Activated CD4-positive, alpha-beta T cell treated with anti-CD3 and anti-CD28 coated beads for 36 hours (primary cell): ENCODE results near the gene SIAH2. TPM values are rescaled to one million over a fixed set of nuclear protein-coding genes. Genes with fewer than 3 reads are reported as not detected.

ENCODE experiments used
- ATAC-seq: fragments of 200-7000 bp; cut with Tn5 transposase; one replicate; pipeline ENCODE4 v1.10.0; 2021; ENCODE audit warnings: mild to moderate bottlenecking, moderate library complexity
- CTCF ChIA-PET: fragments of 350-600 bp; sonication (Branson Sonifier 250); formaldehyde crosslinking; loops from one replicate; lab custom pipeline; 2021; ENCODE audit warnings: antibody characterized with exemption; lab: Charles Lee
- POLR2A ChIA-PET: fragments of 350-600 bp; sonication (Branson Sonifier 250); formaldehyde crosslinking; loops from one replicate; lab custom pipeline; 2021; ENCODE audit warnings: antibody characterized with exemption, inconsistent platforms; lab: Charles Lee
- DNase-seq: peaks from one replicate; pipeline ENCODE4 v3.0.0-alpha.2; 2020
- H3K27ac Mint-ChIP-seq: one replicate; pipeline ENCODE4 v1.8.0; 2021; ENCODE audit warnings: mixed read lengths
- H3K27me3 Mint-ChIP-seq: one replicate; pipeline ENCODE4 v1.8.0; 2021; ENCODE audit warnings: mixed read lengths
- H3K36me3 Mint-ChIP-seq: one replicate; pipeline ENCODE4 v1.8.0; 2021; ENCODE audit warnings: low read depth, mixed read lengths
- H3K4me1 Mint-ChIP-seq: one replicate; pipeline ENCODE4 v1.8.0; 2021; ENCODE audit warnings: mixed read lengths
- H3K4me3 Mint-ChIP-seq: one replicate; pipeline ENCODE4 v1.8.0; 2021; ENCODE audit warnings: mild to moderate bottlenecking, moderate library complexity, mixed read lengths
- H3K9me3 Mint-ChIP-seq: one replicate; pipeline ENCODE4 v1.8.0; 2021; ENCODE audit warnings: low read depth, mixed read lengths
- intact Hi-C, 2 experiments: fragments of 100-400 bp; cut with DNase I in 1 of 2; cut with micrococcal nuclease in 1 of 2; formaldehyde crosslinking; loops; one replicate each; pipeline versions ENCODE4 v1.14.2 to v1.15.1; 2022 to 2024; cut with DNase I, micrococcal nuclease
- total RNA-seq, 2 experiments: library from RNA; stranded (reverse); gene quantifications; one replicate each; pipeline ENCODE4 v1.2.3, GENCODE V29; 2021

Gene SIAH2
- total RNA-seq, 2 experiments from 2014 or later = 85.7 to 154 TPM

DNA sequence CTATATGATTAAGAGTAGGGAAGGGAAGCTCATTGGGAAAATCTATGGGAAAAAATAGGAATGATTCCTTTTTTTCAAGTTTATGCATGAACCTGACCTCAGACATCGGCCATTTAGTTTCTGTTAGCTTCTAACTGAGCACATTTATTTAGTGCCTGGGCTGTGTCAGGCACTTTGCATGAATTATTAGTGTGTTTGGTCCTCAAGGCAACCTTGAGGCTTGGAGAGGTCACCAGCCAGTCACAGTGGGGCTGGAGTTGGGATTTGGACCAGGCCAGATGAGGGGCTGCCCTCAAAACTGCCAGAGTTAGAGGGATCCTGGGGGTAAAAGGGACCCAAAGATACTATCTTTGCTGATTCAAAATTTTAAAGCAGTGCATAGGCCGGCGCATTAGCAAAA, 8.1 kb downstream of the SIAH2 start:
- CTCF ChIA-PET = interaction anchor here (0.8 to 2.2 kb wide), 3 partner anchors 9 to 33 kb away, joined by 3 to 8 read pairs (median 5); no protein-coding TSS in a partner anchor
- no peaks in the 10 kb centered on the region for H3K9me3 Mint-ChIP-seq
- POLR2A ChIA-PET = no interaction called here
- peak overlapping the region; percentile 75 for H3K27ac Mint-ChIP-seq
- intact Hi-C loops = no loop called here
- DNase-seq = no peak
- ATAC-seq = no peak
- no peak overlapping the region for H3K4me3 Mint-ChIP-seq
- H3K4me1 Mint-ChIP-seq = peaks cover 88% of the 10 kb centered on the region
- H3K27me3 Mint-ChIP-seq = no peaks in the 10 kb centered on the region
- peaks cover 88% of the 10 kb centered on the region for H3K36me3 Mint-ChIP-seq

DNA sequence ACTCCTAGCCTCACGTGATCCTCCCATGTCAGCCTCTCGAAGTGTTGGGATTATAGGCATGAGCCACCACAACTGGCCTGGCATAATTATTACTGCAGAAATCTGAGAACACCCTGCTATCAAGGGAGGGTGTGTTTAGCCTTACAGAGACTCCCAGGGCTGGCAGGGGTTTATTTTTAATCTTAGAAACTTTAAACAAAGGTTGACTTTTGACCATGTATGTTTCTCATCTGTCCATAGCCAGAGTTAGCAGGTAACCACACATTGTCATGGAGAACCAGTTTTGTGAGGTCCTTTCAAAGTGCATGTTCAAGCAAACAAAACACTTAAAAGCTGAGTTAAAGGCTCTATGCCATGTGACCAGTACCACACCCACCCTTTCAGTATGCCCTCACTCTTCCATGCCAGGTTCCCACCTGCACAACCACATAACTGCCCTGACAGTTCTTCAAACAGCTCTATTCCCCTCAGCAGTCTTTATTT, 11.1 kb downstream of the SIAH2 start:
- ATAC-seq (peak; percentile 6), DNase-seq (no peak)
- Mint-ChIP-seq H3K9me3 (no peaks in the 10 kb centered on the region), H3K27ac (peak overlapping the region; percentile 76), H3K36me3 (peaks cover 80% of the 10 kb centered on the region), H3K4me1 (peaks cover 85% of the 10 kb centered on the region), H3K4me3 (no peak overlapping the region), H3K27me3 (no peaks in the 10 kb centered on the region)
- CTCF ChIA-PET = interaction anchor here (1.0 to 1.2 kb wide), 2 partner anchors 30 to 33 kb away, joined by 3 to 5 read pairs; no protein-coding TSS in a partner anchor
- intact Hi-C loops = loop anchor here (1.0 kb wide), 2 partner anchors 8 to 14 kb away; no protein-coding TSS in a partner anchor
- POLR2A ChIA-PET = interaction anchor here (0.6 to 0.7 kb wide), 2 partner anchors 8 to 89 kb away, joined by 4 to 9 read pairs; no protein-coding TSS in a partner anchor

DNA sequence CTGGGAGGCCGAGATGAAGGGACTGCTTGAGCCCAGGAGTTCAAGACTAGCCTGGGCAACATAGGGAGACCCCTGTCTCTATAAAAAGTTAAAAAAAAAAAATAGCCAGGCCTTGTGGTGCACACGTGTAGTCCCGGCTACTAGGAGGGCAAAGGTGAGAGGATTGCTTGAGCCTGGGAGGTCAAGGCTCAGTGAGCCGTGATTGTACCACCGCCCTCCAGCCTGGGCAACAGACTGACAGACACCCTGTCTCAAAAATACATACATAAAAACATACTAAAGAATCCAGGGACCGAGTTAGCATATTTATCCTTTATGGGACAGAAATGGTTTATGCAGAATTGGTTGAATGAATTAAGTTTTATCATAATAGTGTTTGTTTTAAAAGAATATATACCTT, 13.7 kb downstream of the SIAH2 start:
- Mint-ChIP-seq H3K9me3 (no peaks in the 10 kb centered on the region), H3K27me3 (no peaks in the 10 kb centered on the region), H3K4me3 (no peak overlapping the region), H3K36me3 (peaks cover 82% of the 10 kb centered on the region), H3K4me1 (peaks cover 91% of the 10 kb centered on the region), H3K27ac (no peak overlapping the region)
- intact Hi-C loops = no loop called here
- ChIA-PET CTCF (interaction anchor here (1.5 kb wide), 1 partner anchor 10 kb away, joined by 4 read pairs; no protein-coding TSS in a partner anchor), POLR2A (no interaction called here)
- DNase-seq (no peak), ATAC-seq (no peak)

DNA sequence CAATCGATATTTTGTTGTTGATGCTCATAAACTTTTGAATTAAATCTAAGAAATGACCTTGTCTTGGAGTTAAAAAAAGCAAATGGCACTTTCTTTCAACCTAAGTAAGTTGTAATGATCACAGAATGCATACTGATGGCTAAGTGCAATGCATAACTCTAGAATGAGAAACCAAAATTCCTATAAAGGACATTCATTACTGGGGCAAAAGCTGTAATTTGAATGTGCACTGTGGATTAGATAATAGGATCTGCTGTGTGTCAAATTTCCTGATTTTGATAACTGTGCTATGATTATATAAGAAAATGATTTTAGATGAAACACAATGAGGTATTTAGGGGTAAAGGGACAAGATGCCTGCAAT, 14.3 kb downstream of the SIAH2 start:
- POLR2A ChIA-PET = no interaction called here
- ATAC-seq (no peak), DNase-seq (no peak)
- intact Hi-C loops = no loop called here
- H3K9me3 Mint-ChIP-seq = no peaks in the 10 kb centered on the region
- H3K4me1 Mint-ChIP-seq = peaks cover 91% of the 10 kb centered on the region
- no peaks in the 10 kb centered on the region for H3K27me3 Mint-ChIP-seq
- H3K27ac Mint-ChIP-seq = peak overlapping the region; percentile 52
- H3K4me3 Mint-ChIP-seq = no peak overlapping the region
- CTCF ChIA-PET = no interaction called here
- H3K36me3 Mint-ChIP-seq = peaks cover 83% of the 10 kb centered on the region

DNA sequence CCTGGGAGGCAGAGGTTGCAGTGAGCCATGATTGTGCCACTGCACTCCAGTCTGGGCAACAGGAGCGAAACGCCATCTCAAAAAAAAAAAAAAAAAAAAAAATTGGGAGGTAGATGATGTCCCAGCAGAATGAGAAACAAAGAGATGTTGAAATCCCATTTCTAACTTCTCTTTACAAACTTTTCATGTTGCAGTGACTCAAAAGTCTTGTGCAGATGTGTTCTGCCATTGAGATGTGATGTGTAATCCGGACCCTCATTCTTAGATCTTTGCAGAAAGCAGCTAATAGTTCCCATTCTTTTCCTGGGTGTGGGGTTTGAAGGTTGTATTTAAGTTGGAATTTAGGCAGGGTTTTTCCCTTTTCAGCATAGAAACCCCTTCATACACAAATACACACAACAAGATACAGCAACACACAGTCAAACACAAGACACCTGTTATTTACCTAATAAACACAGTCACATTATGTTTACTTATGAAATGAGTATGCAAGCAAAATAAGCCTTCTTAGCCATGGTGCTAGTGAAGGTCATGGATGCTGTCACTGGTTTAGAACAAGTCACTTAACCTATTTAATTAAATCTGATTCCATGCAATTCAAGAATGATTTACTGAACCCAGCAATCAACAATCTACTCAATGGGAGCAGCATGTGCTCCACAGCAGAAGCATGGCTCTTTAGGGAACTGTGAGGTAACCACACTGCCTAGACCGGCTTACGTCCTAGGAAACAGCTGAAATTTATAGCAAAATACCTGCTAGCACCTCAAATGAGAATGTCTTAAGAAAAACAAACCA, 14.9 kb downstream of the SIAH2 start:
- Mint-ChIP-seq H3K36me3 (peaks cover 86% of the 10 kb centered on the region), H3K4me3 (no peak overlapping the region), H3K27me3 (no peaks in the 10 kb centered on the region), H3K4me1 (peaks cover 93% of the 10 kb centered on the region), H3K27ac (peak overlapping the region; percentile 72), H3K9me3 (no peaks in the 10 kb centered on the region)
- DNase-seq = no peak
- CTCF ChIA-PET = no interaction called here
- intact Hi-C loops = no loop called here
- POLR2A ChIA-PET = no interaction called here
- ATAC-seq = no peak

DNA sequence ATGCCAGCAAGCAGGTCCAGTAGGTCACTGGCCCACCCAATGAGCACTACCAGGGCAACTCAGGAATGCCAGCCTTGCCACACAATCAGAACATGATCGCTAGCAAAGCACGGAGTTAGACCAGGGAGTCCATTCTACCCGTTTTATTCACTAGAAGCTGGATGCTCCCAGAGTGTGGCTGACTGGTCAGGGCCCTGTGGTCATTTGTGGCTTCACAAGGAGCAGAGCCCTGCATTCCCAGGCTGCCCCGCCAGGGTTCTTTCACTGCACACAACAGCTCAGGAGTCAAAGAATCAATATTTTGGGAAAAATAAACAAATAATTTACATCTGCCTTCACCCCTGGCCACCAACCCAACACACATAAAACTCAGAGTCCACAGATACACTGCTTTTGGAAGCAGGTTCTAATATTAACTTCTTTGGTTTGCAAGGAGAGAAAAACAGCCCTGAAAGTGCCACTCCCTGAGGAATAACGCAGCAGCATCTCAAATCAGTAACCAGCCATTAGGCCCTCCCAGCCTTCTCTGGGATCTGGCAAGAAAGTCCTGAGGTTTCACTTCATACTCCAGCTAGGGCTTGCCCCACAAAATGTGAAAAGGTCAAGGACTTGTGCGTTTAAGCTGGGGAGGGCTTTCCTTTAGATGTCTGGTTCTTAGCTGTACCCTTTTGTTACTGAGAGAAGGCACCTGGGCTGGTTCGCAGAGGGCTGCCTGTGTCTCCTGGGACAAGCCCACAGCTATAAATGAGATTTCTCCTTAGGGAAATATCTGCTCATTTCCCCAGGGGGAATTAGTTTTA, 16.0 kb downstream of the SIAH2 start:
- H3K9me3 Mint-ChIP-seq = no peaks in the 10 kb centered on the region
- H3K4me1 Mint-ChIP-seq = peaks cover 93% of the 10 kb centered on the region
- H3K27ac Mint-ChIP-seq = peak overlapping the region; percentile 73

DNA sequence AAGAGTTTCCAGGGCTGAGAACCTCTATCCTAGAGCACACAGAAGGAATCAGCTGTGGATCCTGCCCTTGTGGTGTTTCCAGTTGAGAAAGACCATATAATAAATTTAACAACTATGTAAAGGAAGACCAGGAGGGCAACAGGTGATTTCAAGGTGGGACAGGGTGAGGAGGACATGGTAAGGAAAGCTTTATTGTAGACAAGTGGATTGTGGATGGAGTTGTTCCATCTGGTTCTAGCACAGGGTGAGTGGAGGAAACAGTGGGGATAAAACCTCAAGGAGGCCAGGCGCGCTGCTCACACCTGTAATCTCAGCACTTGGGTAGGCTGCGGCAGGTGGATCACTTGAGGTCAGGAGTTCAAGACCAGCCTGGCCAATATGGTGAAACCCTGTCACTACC, 17.1 kb downstream of the SIAH2 start:
- Mint-ChIP-seq H3K36me3 (peaks cover 85% of the 10 kb centered on the region), H3K27me3 (no peaks in the 10 kb centered on the region), H3K27ac (peak overlapping the region; percentile 78), H3K4me1 (peaks cover 93% of the 10 kb centered on the region), H3K9me3 (no peaks in the 10 kb centered on the region), H3K4me3 (no peak overlapping the region)
- DNase-seq (no peak), ATAC-seq (no peak)
- ChIA-PET CTCF (interaction anchor here (1.4 kb wide), 1 partner anchor 9 kb away, joined by 3 read pairs; no protein-coding TSS in a partner anchor), POLR2A (no interaction called here)
- intact Hi-C loops = no loop called here

More for the DNA sequence above, 16.0 kb downstream of the SIAH2 start:
- ChIA-PET POLR2A (no interaction called here), CTCF (interaction anchor here (1.0 kb wide), 1 partner anchor 9 kb away, joined by 3 read pairs; no protein-coding TSS in a partner anchor)
- ATAC-seq (no peak), DNase-seq (no peak)
- Mint-ChIP-seq H3K27me3 (no peaks in the 10 kb centered on the region), H3K4me3 (no peak overlapping the region), H3K36me3 (peaks cover 85% of the 10 kb centered on the region)
- intact Hi-C loops = no loop called here

DNA sequence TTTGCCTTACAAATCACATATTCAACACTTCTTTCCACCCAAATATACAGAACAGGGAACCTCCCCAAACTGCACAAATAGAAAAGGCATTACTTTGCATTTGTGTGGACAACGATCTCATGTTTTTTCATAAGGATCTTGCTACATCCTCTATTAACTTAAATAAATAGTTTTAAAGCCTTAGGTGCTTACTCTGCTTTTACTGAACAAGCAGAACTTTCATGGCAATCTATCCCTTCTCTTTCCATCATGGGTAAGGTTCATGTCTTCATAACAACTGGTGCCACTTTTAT, 18.1 kb downstream of the SIAH2 start:
- no peak for ATAC-seq
- POLR2A ChIA-PET = interaction anchor here (0.7 kb wide), 1 partner anchor 9 kb away, joined by 4 read pairs; no protein-coding TSS in a partner anchor
- CTCF ChIA-PET = interaction anchor here (1.4 kb wide), 1 partner anchor 47 kb away, joined by 3 read pairs; no protein-coding TSS in a partner anchor
- Mint-ChIP-seq H3K9me3 (no peaks in the 10 kb centered on the region), H3K27me3 (no peaks in the 10 kb centered on the region), H3K4me1 (peaks cover 93% of the 10 kb centered on the region), H3K4me3 (no peak overlapping the region), H3K27ac (peak overlapping the region; percentile 81), H3K36me3 (peaks cover 79% of the 10 kb centered on the region)
- DNase-seq = no peak
- intact Hi-C loops = no loop called here

DNA sequence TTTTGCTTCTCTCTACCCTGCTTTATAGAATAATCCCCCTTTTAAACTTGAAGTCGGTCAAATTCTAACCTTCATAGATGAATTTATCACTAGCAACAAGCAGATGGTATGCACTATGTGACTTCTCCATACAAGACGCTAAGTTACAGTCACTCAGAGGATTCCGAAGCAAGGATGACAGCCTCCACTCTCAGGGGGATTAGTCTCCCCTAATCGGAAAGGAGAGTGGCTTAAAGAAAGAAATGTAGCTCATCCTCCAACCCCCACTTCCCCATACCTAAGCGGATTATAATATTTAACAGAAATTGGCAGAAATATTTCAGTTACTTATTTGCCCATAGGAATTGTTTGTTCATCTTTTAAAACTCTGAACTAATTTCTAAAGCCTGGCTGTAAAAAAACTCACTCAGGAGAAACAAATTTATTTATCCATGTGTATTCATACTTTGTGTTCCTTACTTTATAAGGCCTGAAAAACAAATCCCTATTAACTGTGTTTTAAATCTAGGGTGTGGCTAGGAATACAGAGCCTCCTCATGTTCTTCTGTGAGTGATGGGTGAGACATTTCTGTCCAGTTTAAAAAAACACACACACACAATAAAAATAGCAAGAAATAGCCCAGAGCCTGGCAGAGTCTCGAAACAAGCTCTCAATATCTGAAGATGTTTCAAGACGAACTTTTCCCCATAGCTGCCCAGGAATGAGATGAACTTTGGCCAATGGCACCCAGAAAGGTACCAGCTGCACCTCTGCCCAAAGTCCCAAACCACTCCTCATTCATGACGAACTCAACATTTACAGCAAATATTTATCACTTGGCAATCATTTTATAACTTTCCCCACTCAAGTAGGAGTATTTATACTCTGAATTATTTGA, 18.7 kb downstream of the SIAH2 start:
- no peaks in the 10 kb centered on the region for H3K27me3 Mint-ChIP-seq
- peak overlapping the region; percentile 81 for H3K27ac Mint-ChIP-seq
- POLR2A ChIA-PET = interaction anchor here (0.7 kb wide), 1 partner anchor 8 kb away, joined by 4 read pairs; no protein-coding TSS in a partner anchor
- CTCF ChIA-PET = interaction anchor here (0.7 to 1.4 kb wide), 2 partner anchors 47 to 860 kb away, joined by 3 read pairs; no protein-coding TSS in a partner anchor
- H3K4me3 Mint-ChIP-seq = no peak overlapping the region
- DNase-seq (no peak), ATAC-seq (no peak)
- H3K9me3 Mint-ChIP-seq = no peaks in the 10 kb centered on the region
- H3K36me3 Mint-ChIP-seq = peaks cover 77% of the 10 kb centered on the region
- intact Hi-C loops = no loop called here
- H3K4me1 Mint-ChIP-seq = peaks cover 96% of the 10 kb centered on the region

DNA sequence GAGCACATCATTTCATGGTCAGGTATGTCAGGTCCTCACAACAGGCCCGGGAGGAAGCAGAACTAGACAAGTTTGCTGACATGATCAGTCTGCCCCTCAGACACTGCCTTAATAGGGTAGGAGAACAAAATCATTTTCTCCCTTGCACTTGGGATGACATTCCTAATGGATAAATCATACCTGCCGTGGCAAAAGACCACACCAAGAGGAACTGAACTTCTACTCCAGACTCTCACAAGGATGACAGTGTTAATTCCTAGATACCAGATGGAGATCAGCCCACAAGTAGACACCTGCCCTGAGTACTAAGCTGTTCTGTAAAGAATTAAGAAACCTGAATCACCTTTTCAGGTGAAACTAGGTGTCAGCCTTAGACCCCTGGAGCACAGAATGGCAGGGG, 19.5 kb downstream of the SIAH2 start:
- ATAC-seq (no peak), DNase-seq (no peak)
- intact Hi-C loops = no loop called here
- Mint-ChIP-seq H3K9me3 (no peaks in the 10 kb centered on the region), H3K36me3 (peaks cover 72% of the 10 kb centered on the region), H3K27ac (peak overlapping the region; percentile 81), H3K4me1 (peaks cover 98% of the 10 kb centered on the region), H3K4me3 (no peak overlapping the region), H3K27me3 (no peaks in the 10 kb centered on the region)
- CTCF ChIA-PET = interaction anchor here (0.7 to 1.4 kb wide), 4 partner anchors 11 to 859 kb away, joined by 3 to 5 read pairs (median 4); no protein-coding TSS in a partner anchor
- POLR2A ChIA-PET = no interaction called here
